MCF 10A (cell line): ENCODE results near the gene RS1. TPM values are rescaled to one million over a fixed set of nuclear protein-coding genes. Genes with fewer than 3 reads are reported as not detected.

Experiments
- BruUV-seq: library from RNA; stranded (reverse); fragments of 400-500 nt; replicated peaks from 2 replicates; lab custom pipeline; 2021; lab: Mats Ljungman, UMichigan
- CTCF ChIA-PET: fragments of 300-600 bp; sonication (Branson Sonifier 250); formaldehyde crosslinking; extraction: SDS; loops from one replicate; lab custom pipeline; 2021; ENCODE audit warnings: antibody characterized with exemption, inconsistent platforms; lab: Yijun Ruan, JAX
- POLR2A ChIA-PET: fragments of 300-600, 350-650 bp; sonication (Branson Sonifier 250); formaldehyde crosslinking; extraction: SDS; loops from one replicate; lab custom pipeline; 2020; ENCODE audit warnings: antibody characterized with exemption, inconsistent platforms; lab: Yijun Ruan, JAX
- DNase-seq: peaks from one replicate; pipeline ENCODE4 v3.0.0-alpha.2; 2018; ENCODE audit not compliant: unreplicated experiment
- H3K27ac Mint-ChIP-seq: one replicate; pipeline ENCODE4 v1.8.0; 2022; ENCODE audit warnings: mild to moderate bottlenecking, low read depth, mixed read lengths; ENCODE audit not compliant: unreplicated experiment
- H3K27me3 Mint-ChIP-seq: one replicate; pipeline ENCODE4 v1.8.0; 2022; ENCODE audit warnings: mixed read lengths; ENCODE audit not compliant: insufficient read depth, unreplicated experiment
- H3K36me3 Mint-ChIP-seq: one replicate; pipeline ENCODE4 v1.8.0; 2022; ENCODE audit warnings: mild to moderate bottlenecking, moderate library complexity, mixed read lengths; ENCODE audit not compliant: insufficient read depth, unreplicated experiment
- H3K4me1 Mint-ChIP-seq: one replicate; pipeline ENCODE4 v1.8.0; 2022; ENCODE audit warnings: mixed read lengths; ENCODE audit not compliant: insufficient read depth, unreplicated experiment
- H3K4me3 Mint-ChIP-seq: one replicate; pipeline ENCODE4 v1.8.0; 2022; ENCODE audit warnings: mild to moderate bottlenecking, moderate library complexity, mixed read lengths; ENCODE audit not compliant: unreplicated experiment
- H3K9me3 Mint-ChIP-seq: one replicate; pipeline ENCODE4 v1.8.0; 2022; ENCODE audit warnings: mixed read lengths; ENCODE audit not compliant: unreplicated experiment
- CTCF ChIP-seq: fragments of 200-600 bp; IDR thresholded peaks from one replicate; pipeline ENCODE4 v1.8.0; 2022; ENCODE audit warnings: antibody characterized with exemption, mild to moderate bottlenecking; ENCODE audit not compliant: unreplicated experiment
- intact Hi-C: fragments of 100-400 bp; cut with micrococcal nuclease; formaldehyde crosslinking; loops from 2 replicates; pipeline ENCODE4 v1.14.1; 2022
- total RNA-seq: library from RNA; stranded (reverse); gene quantifications from 2 replicates; pipeline ENCODE4 v1.2.3, GENCODE V29; 2022

Gene RS1
- total RNA-seq, 1 experiment from 2014 or later, result not detected

GRCh38 chrX:18613930-18614639 is 57.8 kb downstream of the RS1 start:
- Mint-ChIP-seq H3K4me3 (no peak overlapping the region), H3K4me1 (peaks cover 17% of the 10 kb centered on the region), H3K27ac (no peak overlapping the region), H3K27me3 (no peaks in the 10 kb centered on the region), H3K9me3 (peaks cover 14% of the 10 kb centered on the region), H3K36me3 (peaks cover 15% of the 10 kb centered on the region)
- BruUV-seq, result no TSS peak
- intact Hi-C loops, result no loop called here
- no peak for TF ChIP-seq CTCF
- ChIA-PET POLR2A (no interaction called here), CTCF (no interaction called here)
- no peak for DNase-seq

- POLR2A ChIA-PET, result interaction anchor here (0.6 kb wide), 2 partner anchors 11 to 638 kb away, joined by 3 to 4 read pairs; no protein-coding TSS in a partner anchor
- H3K36me3 Mint-ChIP-seq, result peaks cover 16% of the 10 kb centered on the region
- TF ChIP-seq CTCF, result no peak
- peaks cover 14% of the 10 kb centered on the region for H3K9me3 Mint-ChIP-seq
- intact Hi-C loops, result no loop called here
- no peaks in the 10 kb centered on the region for H3K27me3 Mint-ChIP-seq
- no TSS peak for BruUV-seq
- H3K27ac Mint-ChIP-seq, result no peak overlapping the region
- no peak for DNase-seq
- no peaks in the 10 kb centered on the region for H3K4me1 Mint-ChIP-seq
- CTCF ChIA-PET, result no interaction called here
- H3K4me3 Mint-ChIP-seq, result no peak overlapping the region
Measured at GRCh38 chrX:18607966-18608365, 63.9 kb downstream of the RS1 start.

- H3K27me3 Mint-ChIP-seq, result no peaks in the 10 kb centered on the region
- DNase-seq, result no peak
- ChIA-PET CTCF (interaction anchor here (0.6 kb wide), 1 partner anchor 159 kb away, joined by 3 read pairs; no protein-coding TSS in a partner anchor), POLR2A (no interaction called here)
- H3K27ac Mint-ChIP-seq, result peak overlapping the region; percentile 42
- BruUV-seq, result no TSS peak
- H3K36me3 Mint-ChIP-seq, result no peaks in the 10 kb centered on the region
- peaks cover 7% of the 10 kb centered on the region for H3K4me1 Mint-ChIP-seq
- no peak overlapping the region for H3K4me3 Mint-ChIP-seq
- H3K9me3 Mint-ChIP-seq, result no peaks in the 10 kb centered on the region
- TF ChIP-seq CTCF, result no peak
- intact Hi-C loops, result no loop called here
Measured at GRCh38 chrX:18598413-18598812, 73.5 kb downstream of the RS1 start.

GRCh38 chrX:18596096-18596495 is 75.8 kb downstream of the RS1 start:
- H3K36me3 Mint-ChIP-seq, result no peaks in the 10 kb centered on the region
- peak overlapping the region; percentile 66 for H3K27ac Mint-ChIP-seq
- intact Hi-C loops, result no loop called here
- H3K4me3 Mint-ChIP-seq, result no peak overlapping the region
- no TSS peak for BruUV-seq
- peak; percentile 2 for DNase-seq
- H3K9me3 Mint-ChIP-seq, result peaks cover 3% of the 10 kb centered on the region
- ChIA-PET CTCF (interaction anchor here (0.6 kb wide), 1 partner anchor 170 kb away, joined by 3 read pairs; no protein-coding TSS in a partner anchor), POLR2A (interaction anchor here (1.1 to 1.8 kb wide), 2 partner anchors 169 to 171 kb away, joined by 3 to 4 read pairs; no protein-coding TSS in a partner anchor)
- H3K27me3 Mint-ChIP-seq, result no peaks in the 10 kb centered on the region
- TF ChIP-seq CTCF, result no peak
- H3K4me1 Mint-ChIP-seq, result peaks cover 7% of the 10 kb centered on the region
